Measurements from ENCODE around the gene GREB1L. TPM values are rescaled to one million over a fixed set of nuclear protein-coding genes. Genes with fewer than 3 reads are reported as not detected.

Gene GREB1L
- total RNA-seq, 2 donors from 2014 or later = 2.0 to 21.6 TPM

DNA sequence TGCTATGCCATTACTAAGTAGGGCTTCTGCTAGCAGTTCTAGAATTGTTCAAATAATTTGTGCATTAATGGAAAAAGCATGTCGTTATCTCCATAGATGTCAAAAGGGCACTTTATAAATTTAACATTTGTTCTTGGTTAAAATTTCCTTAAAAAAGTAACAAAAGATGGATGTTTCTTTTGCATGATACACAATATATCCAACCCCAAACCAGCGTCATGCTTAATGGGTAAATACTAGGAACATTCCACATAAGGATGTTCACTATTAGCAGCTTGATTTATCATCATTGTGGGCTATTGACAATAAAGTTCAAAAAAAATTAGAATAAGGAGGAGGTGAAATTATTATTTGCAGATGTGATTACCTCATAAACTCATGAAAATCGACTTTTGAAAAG lies 79.7 kb downstream of the GREB1L start:
- 73% methylated on average over 3 of the region's 3 CpGs for WGBS
- intact Hi-C loops (cut with DNase I) = no loop called here
- no peaks in the 10 kb centered on the region for H3K36me3 ChIP-seq
- no peak for DNase-seq (ENCODE audit: low spot score)
- no peaks in the 10 kb centered on the region for H3K27me3 ChIP-seq (replicated peaks; ENCODE audit: insufficient read depth)
- no peak overlapping the region for H3K4me3 ChIP-seq
- TF ChIP-seq POLR2A (IDR thresholded peaks at IDR 0.05) (no peak), POLR2AphosphoS5 (IDR thresholded peaks at IDR 0.05) (no peak)
- TF ChIP-seq, protein P1, sequence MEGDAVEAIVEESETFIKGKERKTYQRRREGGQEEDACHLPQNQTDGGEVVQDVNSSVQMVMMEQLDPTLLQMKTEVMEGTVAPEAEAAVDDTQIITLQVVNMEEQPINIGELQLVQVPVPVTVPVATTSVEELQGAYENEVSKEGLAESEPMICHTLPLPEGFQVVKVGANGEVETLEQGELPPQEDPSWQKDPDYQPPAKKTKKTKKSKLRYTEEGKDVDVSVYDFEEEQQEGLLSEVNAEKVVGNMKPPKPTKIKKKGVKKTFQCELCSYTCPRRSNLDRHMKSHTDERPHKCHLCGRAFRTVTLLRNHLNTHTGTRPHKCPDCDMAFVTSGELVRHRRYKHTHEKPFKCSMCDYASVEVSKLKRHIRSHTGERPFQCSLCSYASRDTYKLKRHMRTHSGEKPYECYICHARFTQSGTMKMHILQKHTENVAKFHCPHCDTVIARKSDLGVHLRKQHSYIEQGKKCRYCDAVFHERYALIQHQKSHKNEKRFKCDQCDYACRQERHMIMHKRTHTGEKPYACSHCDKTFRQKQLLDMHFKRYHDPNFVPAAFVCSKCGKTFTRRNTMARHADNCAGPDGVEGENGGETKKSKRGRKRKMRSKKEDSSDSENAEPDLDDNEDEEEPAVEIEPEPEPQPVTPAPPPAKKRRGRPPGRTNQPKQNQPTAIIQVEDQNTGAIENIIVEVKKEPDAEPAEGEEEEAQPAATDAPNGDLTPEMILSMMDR (IDR thresholded peaks at IDR 0.05) = no peak
- H3K27ac ChIP-seq = no peak overlapping the region
- no peaks in the 10 kb centered on the region for H3K4me1 ChIP-seq (replicated peaks)
- H3K9me3 ChIP-seq = no peaks in the 10 kb centered on the region

DNA sequence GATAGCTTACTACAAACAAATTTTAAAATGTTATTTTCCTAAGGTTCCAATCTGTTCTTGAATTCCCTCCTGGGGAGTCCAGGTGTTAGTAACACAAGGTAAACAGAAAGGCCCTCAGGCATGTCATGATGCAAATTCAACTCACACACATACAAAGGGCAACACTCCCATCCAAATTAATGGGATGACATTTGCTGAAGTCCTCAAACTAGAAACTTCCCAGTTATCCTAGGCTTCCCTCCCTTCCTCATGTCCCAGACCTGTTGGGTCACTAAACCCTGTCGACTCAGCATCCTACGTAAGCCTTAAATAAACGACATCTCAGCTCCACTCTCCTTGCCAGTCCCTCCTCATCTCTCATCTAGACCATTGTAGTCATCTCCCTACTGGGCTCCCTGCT lies 85.1 kb downstream of the GREB1L start:
- Histone ChIP-seq H3K9me3 (no peaks in the 10 kb centered on the region), H3K27ac (no peak overlapping the region), H3K27me3 (replicated peaks; ENCODE audit: insufficient read depth) (no peaks in the 10 kb centered on the region), H3K4me3 (no peak overlapping the region), H3K4me1 (replicated peaks) (no peaks in the 10 kb centered on the region), H3K36me3 (no peaks in the 10 kb centered on the region)
- intact Hi-C loops (cut with DNase I) = no loop called here
- WGBS = 57% methylated on average over 3 of the region's 3 CpGs
- no peak for DNase-seq (ENCODE audit: low spot score)
- TF ChIP-seq POLR2A (IDR thresholded peaks at IDR 0.05) (no peak), POLR2AphosphoS5 (IDR thresholded peaks at IDR 0.05) (no peak)
- TF ChIP-seq, protein P1 (IDR thresholded peaks at IDR 0.05) = no peak

DNA sequence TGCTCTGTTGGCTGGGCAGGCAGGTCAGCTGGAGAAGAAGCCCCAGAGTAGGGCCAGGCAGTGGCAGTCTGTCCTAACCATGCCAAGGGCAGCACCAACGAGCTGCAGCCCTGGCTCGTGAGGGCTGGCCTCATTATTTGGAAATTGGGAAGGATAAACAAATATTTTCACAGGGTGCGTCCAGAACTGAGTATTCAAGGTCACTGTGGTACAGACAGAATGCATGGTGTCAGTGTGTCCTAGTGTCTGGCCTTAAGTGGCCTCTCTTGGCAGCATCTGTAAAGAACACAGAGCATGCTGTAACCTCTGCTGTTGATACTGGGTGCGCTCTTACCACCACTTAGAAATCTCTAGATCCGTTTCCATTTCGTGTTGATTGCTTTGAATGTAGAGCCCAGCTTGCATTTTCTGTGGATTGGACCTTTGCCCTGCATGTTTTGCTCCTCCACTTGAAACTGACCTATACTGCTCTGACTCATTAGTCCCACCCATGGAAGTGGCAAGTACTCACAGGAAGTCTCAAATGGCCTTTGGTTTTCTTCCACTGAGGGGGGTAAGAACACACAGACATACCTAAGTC lies 88.2 kb downstream of the GREB1L start:
- no peaks in the 10 kb centered on the region for H3K4me1 ChIP-seq (replicated peaks)
- TF ChIP-seq, protein P1 (IDR thresholded peaks at IDR 0.05) = no peak
- TF ChIP-seq POLR2A (IDR thresholded peaks at IDR 0.05) (no peak), POLR2AphosphoS5 (IDR thresholded peaks at IDR 0.05) (no peak)
- 46% methylated on average over 6 of the region's 6 CpGs for WGBS
- H3K27ac ChIP-seq = no peak overlapping the region
- H3K36me3 ChIP-seq = no peaks in the 10 kb centered on the region
- intact Hi-C loops (cut with DNase I) = no loop called here
- no peaks in the 10 kb centered on the region for H3K9me3 ChIP-seq
- DNase-seq (ENCODE audit: low spot score) = no peak
- H3K4me3 ChIP-seq = no peak overlapping the region
- H3K27me3 ChIP-seq (replicated peaks; ENCODE audit: insufficient read depth) = no peaks in the 10 kb centered on the region

DNA sequence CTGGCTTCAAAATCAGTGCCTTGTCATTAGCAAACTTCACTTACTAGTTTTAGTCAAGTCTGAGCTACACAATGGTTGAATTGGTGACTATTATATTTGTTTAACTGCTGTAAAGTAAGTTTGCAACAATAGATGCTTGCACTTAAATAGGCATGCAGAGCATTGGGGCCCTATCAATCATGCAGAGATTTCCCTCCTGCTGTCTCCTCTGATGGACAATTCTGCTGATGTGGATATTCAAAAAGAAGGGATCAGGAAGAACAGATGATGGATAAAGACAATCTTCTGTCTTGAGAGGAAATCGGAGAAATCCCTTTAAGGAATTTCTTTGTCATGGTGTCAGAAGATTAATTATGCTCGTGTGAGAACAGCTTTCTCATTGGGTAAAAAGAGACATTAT lies 89.0 kb downstream of the GREB1L start:
- no peak for DNase-seq (ENCODE audit: low spot score)
- Histone ChIP-seq H3K9me3 (no peaks in the 10 kb centered on the region), H3K27ac (no peak overlapping the region), H3K4me3 (no peak overlapping the region), H3K36me3 (no peaks in the 10 kb centered on the region), H3K4me1 (replicated peaks) (no peaks in the 10 kb centered on the region), H3K27me3 (replicated peaks; ENCODE audit: insufficient read depth) (no peaks in the 10 kb centered on the region)
- WGBS = 71% methylated on average over 2 of the region's 2 CpGs
- TF ChIP-seq POLR2AphosphoS5 (IDR thresholded peaks at IDR 0.05) (no peak), POLR2A (IDR thresholded peaks at IDR 0.05) (no peak)
- TF ChIP-seq, protein P1 (IDR thresholded peaks at IDR 0.05) = no peak
- intact Hi-C loops (cut with DNase I) = no loop called here

DNA sequence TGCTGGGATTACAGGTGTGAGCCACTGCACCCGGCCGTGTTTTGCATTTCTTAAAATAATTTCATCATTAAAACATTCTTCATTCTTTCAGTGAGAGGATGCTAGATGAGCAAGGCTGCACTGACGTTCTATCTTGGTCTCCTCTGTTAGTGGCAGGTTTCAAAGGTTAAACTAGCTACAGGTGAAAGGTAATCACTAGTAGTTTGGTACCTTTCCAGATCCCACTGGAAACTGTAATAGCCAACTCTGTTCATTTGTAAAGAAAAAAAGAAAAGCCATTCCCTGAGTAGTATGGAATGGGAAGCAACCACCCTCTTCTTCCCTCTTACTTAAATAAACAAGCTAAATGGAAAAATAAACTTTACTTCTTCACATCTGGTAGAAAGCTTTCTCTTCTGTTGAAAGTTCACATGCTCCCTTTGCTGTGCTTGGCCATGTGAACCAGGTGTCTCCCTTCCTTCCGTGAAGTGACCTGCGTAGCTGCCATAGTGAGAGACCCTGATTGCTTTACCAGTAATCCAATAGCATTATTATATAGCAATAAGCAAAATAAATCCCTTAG lies 94.0 kb downstream of the GREB1L start:
- no peaks in the 10 kb centered on the region for H3K9me3 ChIP-seq
- H3K27ac ChIP-seq = no peak overlapping the region
- no peak for TF ChIP-seq POLR2AphosphoS5 (IDR thresholded peaks at IDR 0.05)
- TF ChIP-seq, protein P1 (IDR thresholded peaks at IDR 0.05) = no peak
- TF ChIP-seq POLR2A (IDR thresholded peaks at IDR 0.05) = no peak

More for the DNA sequence above, 94.0 kb downstream of the GREB1L start:
- DNase-seq (ENCODE audit: low spot score) = no peak
- H3K4me1 ChIP-seq (replicated peaks) = no peaks in the 10 kb centered on the region
- intact Hi-C loops (cut with DNase I) = no loop called here
- H3K27me3 ChIP-seq (replicated peaks; ENCODE audit: insufficient read depth) = no peaks in the 10 kb centered on the region
- 80% methylated on average over 5 of the region's 5 CpGs for WGBS
- H3K36me3 ChIP-seq = no peaks in the 10 kb centered on the region
- no peak overlapping the region for H3K4me3 ChIP-seq

Data from prostate gland (tissue), 2 donors.